A673 (cell line): ENCODE measurements around the gene CERS6. TPM values are rescaled to one million over a fixed set of nuclear protein-coding genes. Genes with fewer than 3 reads are reported as not detected.
"Not testable (repeated sequence)": the region's sequence is repeated elsewhere in the genome, so short reads cannot be mapped to it uniquely, and the experiment has no call there.

Source experiments
- BruUV-seq: library from RNA; stranded (reverse); fragments of 400-500 nt; replicated peaks from 2 replicates; lab custom pipeline; 2021; lab: Mats Ljungman, UMichigan
- CTCF ChIA-PET: fragments of 300-600 bp; sonication (Branson Sonifier 250); formaldehyde crosslinking; loops from one replicate; lab custom pipeline; 2022; ENCODE audit warnings: antibody characterized with exemption; lab: Charles Lee
- POLR2A ChIA-PET: fragments of 300-600 bp; sonication (Branson Sonifier 250); formaldehyde crosslinking; loops from one replicate; lab custom pipeline; 2022; ENCODE audit warnings: antibody characterized with exemption; ENCODE audit not compliant: low non-redundant PET; lab: Charles Lee
- DNase-seq: peaks from one replicate; pipeline ENCODE4 v3.0.0-alpha.2; 2015; ENCODE audit warnings: low spot score
- H3K27ac ChIP-seq: fragments of 200-600 bp; sonication (generic); 2 replicates; pipeline ENCODE4 v1.5.1; 2016; ENCODE audit warnings: mixed run types, low read depth, mild to moderate bottlenecking, mixed read lengths, antibody characterized with exemption, low read length; ENCODE audit not compliant: poor library complexity, severe bottlenecking
- H3K27me3 ChIP-seq: fragments of 200-600 bp; sonication (generic); replicated peaks from 2 replicates; pipeline ENCODE4 v1.6.1; 2017; ENCODE audit warnings: mixed run types, low read depth, mild to moderate bottlenecking, mixed read lengths, antibody characterized with exemption, low read length; ENCODE audit not compliant: insufficient read depth, poor library complexity
- H3K36me3 ChIP-seq: fragments of 200-600 bp; sonication (generic); 2 replicates; pipeline ENCODE4 v1.6.1; 2016; ENCODE audit warnings: mixed run types, mild to moderate bottlenecking, mixed read lengths, antibody characterized with exemption, low read length; ENCODE audit not compliant: insufficient read depth, poor library complexity, severe bottlenecking
- H3K4me1 ChIP-seq: fragments of 200-600 bp; sonication (generic); 2 replicates; pipeline ENCODE4 v1.6.1; 2017; ENCODE audit warnings: mixed run types, mild to moderate bottlenecking, mixed read lengths, antibody characterized with exemption, low read length; ENCODE audit not compliant: insufficient read depth, poor library complexity, severe bottlenecking
- H3K4me3 ChIP-seq: fragments of 200-600 bp; sonication (generic); 2 replicates; pipeline ENCODE4 v1.5.1; 2016; ENCODE audit warnings: low read depth, mixed run types, mild to moderate bottlenecking, mixed read lengths, low read length; ENCODE audit not compliant: poor library complexity, severe bottlenecking
- H3K9me3 ChIP-seq: fragments of 200-600 bp; sonication (generic); 2 replicates; pipeline ENCODE4 v1.6.1; 2016; ENCODE audit warnings: mixed run types, low read depth, mild to moderate bottlenecking, mixed read lengths, antibody characterized with exemption, low read length; ENCODE audit not compliant: poor library complexity, severe bottlenecking
- CTCF ChIP-seq: fragments of 300-800, 200-600 bp; sonication (generic); conservative IDR thresholded peaks from 2 replicates; pipeline ENCODE4 v1.5.1; 2017; ENCODE audit warnings: low read depth, mild to moderate bottlenecking, antibody characterized with exemption, low read length, moderate library complexity, mixed read lengths
- EZH2 ChIP-seq: fragments of 200-600 bp; sonication (generic); IDR thresholded peaks from 2 replicates; pipeline ENCODE4 v1.6.1; 2017; ENCODE audit warnings: borderline replicate concordance, low read depth, mild to moderate bottlenecking, mixed read lengths, antibody characterized with exemption, low read length; ENCODE audit not compliant: poor library complexity, severe bottlenecking
- intact Hi-C: fragments of 100-400 bp; cut with micrococcal nuclease; formaldehyde crosslinking; loops from one replicate; pipeline ENCODE4 v1.10.0; 2022; ENCODE audit not compliant: unreplicated experiment
- total RNA-seq: library from RNA; stranded (reverse); gene quantifications from 2 replicates; pipeline ENCODE4 v1.2.3, GENCODE V29; 2021

The CERS6 gene
- total RNA-seq, 1 experiment from 2014 or later = 12.4 TPM

- BruUV-seq = no TSS peak
- Histone ChIP-seq H3K27ac (no peak overlapping the region), H3K4me3 (no peak overlapping the region), H3K36me3 (no peaks in the 10 kb centered on the region), H3K27me3 (no peaks in the 10 kb centered on the region), H3K9me3 (no peaks in the 10 kb centered on the region), H3K4me1 (peaks cover 14% of the 10 kb centered on the region)
- CTCF ChIA-PET = no interaction called here
- DNase-seq = no peak
- POLR2A ChIA-PET = no interaction called here
- TF ChIP-seq CTCF (no peak), EZH2 (no peak)
- intact Hi-C loops = no loop called here
Observed at GRCh38 chr2:168663993-168664392, 207.9 kb downstream of the CERS6 start.

DNA sequence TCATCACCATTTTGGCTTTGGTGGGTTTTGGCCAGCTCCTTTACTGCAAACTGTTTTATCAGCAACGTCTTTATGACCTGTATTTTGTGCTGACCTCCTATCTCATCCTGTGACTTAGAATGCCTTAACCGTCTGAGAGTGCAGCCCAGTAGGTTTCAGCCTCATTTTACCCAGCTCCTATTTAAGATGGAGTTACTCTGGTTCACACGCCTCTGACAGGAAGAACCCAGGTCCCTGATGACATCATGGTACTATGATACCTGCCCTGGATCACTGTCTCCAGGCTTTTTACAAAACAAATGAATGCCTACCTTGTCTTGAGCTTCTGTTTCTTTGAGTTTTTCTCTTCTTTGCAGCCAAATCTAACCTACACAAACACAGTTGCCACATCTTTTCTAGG is 208.6 kb downstream of the CERS6 start:
- DNase-seq, intact Hi-C loops, H3K4me3 ChIP-seq, H3K9me3 ChIP-seq, POLR2A ChIA-PET, CTCF ChIA-PET, H3K27me3 ChIP-seq, H3K27ac ChIP-seq, H3K36me3 ChIP-seq, BruUV-seq: not testable (repeated sequence)
- peaks cover 14% of the 10 kb centered on the region for H3K4me1 ChIP-seq

GRCh38 chr2:168666339-168666738 is 210.3 kb downstream of the CERS6 start:
- ChIA-PET CTCF (no interaction called here), POLR2A (no interaction called here)
- Histone ChIP-seq H3K9me3 (no peaks in the 10 kb centered on the region), H3K27ac (no peak overlapping the region), H3K4me1 (peaks cover 6% of the 10 kb centered on the region), H3K27me3 (no peaks in the 10 kb centered on the region), H3K4me3 (no peak overlapping the region), H3K36me3 (no peaks in the 10 kb centered on the region)
- DNase-seq = no peak
- TF ChIP-seq CTCF = no peak
- no peak for TF ChIP-seq EZH2
- BruUV-seq = no TSS peak
- intact Hi-C loops = no loop called here

DNA sequence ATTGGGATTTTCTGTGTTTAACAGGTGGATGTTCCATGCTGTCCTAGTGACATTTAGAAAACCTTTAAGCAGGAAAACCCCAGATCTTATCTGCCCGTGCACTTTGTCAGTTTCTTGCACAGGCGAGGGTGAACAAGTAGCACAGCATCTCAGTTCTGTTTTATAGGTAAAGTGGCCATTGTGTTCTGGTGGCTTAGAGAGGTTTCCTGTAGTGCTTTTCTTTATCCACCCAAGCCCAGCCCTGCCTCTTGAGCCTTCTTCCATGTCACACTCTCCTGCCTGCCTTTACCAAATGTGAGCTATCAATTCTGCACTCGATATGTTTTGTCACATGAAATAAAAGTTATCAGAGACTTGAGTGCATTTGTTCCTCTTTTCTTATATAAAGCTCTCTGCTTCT is 211.1 kb downstream of the CERS6 start:
- intact Hi-C loops = no loop called here
- no peaks in the 10 kb centered on the region for H3K4me1 ChIP-seq
- no peak overlapping the region for H3K4me3 ChIP-seq
- CTCF ChIA-PET = no interaction called here
- H3K36me3 ChIP-seq = no peaks in the 10 kb centered on the region
- H3K27ac ChIP-seq = no peak overlapping the region
- H3K27me3 ChIP-seq = no peaks in the 10 kb centered on the region
- POLR2A ChIA-PET = no interaction called here
- DNase-seq = no peak
- BruUV-seq = no TSS peak
- H3K9me3 ChIP-seq = no peaks in the 10 kb centered on the region
- TF ChIP-seq CTCF (no peak), EZH2 (no peak)
